ENCODE measurements around the gene ESR1.
"Not testable (repeated sequence)": the region's sequence is repeated elsewhere in the genome, so short reads cannot be mapped to it uniquely, and the experiment has no call there.

Gene ESR1

DNA sequence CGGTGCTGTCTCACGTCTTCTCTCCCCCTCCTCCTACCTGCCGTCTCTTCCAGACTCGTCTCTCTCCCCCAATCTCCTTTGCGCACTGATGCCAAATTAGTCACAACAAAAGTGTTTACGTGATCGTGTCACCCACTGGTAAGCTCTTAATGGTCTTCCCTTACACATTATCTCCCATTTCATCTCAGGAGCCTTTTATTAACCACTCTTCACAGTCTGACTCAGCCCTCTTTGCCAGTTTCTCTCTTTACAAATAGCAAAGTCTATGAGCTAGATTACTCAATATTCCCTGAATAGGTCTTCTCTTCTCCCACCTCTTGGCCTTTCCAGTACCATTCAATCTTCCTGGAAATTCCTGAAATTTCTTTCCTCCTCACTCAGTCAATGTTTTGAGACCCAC is 247.0 kb downstream of the ESR1 start:
- DNase-seq (ENCODE audit: low spot score): no peak

DNA sequence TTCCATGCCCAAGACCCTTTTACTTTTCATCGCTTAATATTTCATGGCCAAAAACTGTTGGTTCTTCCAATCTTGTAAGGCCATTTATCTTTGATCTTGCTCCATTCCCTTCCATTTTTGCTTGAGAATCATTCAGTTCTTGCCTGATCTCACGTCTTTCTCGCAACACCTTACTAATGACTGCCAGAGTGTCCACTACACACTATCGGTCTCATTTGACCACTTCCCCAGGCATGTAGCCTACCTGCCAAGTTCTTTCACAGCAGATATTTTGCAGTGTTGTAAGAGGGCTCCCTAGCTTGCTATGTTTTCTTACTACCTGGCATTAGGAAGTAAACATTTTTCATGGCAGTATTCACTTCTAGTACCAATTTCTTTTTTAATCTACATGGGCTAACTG is 248.0 kb downstream of the ESR1 start:
- no peak for DNase-seq (ENCODE audit: low spot score)

DNA sequence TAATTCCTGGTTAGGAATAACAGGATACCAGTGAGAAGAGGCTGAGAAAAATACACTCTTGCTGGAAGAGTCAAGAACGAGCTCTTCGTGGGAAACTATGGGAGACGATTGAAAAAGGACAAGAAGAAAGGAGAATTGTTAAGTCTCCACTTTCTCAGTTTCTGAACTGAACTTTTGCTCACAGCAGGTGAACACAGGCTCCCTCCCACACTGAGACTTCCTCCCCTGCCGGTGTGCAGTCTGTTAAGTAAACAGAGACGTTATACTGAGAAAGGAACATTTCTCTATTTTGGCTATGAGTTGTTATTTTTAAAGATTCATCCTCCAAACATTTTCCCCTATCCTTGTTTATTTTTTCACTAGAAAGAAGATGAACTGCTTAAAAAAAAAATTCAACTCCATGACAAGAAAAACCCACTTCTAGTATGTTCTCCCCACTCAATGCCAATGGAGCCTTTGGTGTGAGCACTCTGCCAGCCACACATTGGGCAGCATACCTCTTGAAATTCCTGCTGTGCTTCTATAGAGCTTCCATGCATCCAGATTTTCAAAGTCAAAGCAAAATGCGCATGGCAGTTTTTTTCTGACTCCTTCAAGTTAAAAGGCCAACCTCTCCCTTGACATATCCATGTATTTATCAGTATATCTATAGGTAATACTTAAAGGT is 250.5 kb downstream of the ESR1 start:
- DNase-seq (ENCODE audit: low spot score): no peak

DNA sequence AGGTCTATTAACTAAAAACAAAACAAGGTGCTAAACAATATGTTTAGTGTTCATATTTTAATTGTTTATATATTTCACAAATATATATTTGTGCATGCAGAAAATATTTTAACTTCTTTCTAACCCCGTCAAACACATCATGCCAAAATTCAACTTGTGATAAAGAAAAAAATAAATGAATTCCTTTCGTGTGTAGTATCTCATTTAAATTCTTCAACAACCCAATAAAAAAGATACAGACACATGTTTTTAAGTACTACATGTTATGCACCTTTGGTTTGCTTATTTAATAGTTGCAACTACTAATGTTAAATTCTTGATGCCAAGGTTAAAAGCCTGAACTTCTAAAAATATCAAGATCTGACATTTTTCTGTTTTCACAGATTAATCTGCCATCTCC is 252.4 kb downstream of the ESR1 start:
- DNase-seq (ENCODE audit: low spot score): no peak

DNA sequence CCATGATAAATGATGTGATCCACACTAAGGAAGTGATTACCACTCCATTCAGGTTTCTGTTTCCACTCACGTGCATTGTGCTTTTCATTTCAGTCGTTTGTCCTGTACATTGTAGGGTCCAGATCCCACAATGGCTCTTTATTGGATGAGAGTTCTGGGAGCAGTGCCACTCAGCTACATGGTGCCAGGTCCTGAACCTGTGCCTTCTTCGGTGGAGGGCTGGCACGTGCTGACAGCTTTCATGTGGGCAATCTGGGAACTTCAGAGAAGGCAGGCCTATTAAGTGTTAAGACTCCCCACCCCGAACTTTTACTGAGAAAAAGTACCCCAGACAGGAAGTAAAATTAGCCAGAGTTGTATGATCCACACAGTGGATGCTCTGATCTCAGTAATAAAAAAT is 255.0 kb downstream of the ESR1 start:
- DNase-seq (ENCODE audit: low spot score): no peak

DNA sequence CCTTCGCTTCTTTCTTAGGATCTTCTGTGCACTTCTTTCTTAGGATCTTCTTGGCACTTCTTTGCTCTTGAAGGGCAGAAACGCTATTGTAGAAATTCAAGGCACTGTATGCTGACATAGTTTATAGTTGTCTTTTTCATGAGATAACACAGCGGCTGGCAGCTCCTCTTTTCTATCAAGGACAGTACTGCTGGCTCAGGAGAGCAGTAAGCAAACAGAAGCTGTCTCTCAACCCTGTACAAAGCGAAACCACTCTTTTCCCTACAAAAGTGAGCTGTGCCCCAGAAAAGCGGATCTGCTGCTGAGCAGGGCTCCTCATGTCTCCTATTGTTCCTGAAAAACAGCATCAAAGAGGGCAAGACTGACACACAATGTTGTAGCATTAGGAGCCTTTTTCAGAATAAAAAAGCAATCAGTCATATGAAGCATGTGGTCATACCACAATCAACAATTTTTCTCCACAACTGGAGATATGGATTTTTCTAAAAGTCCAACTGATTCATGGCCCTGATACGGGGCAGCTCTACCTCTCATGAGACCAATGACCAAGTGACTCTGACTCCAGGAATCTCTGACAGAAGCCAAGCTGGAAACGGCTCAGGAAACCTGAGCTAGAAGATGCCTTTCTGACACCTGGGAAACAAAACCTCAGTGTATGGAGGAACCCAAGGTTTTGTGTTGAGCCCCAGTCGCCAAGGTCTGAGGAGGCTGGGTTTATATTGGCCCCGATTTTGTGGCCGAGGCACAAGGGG is 255.9 kb downstream of the ESR1 start:
- peak; percentile 14 for DNase-seq (ENCODE audit: low spot score)

DNA sequence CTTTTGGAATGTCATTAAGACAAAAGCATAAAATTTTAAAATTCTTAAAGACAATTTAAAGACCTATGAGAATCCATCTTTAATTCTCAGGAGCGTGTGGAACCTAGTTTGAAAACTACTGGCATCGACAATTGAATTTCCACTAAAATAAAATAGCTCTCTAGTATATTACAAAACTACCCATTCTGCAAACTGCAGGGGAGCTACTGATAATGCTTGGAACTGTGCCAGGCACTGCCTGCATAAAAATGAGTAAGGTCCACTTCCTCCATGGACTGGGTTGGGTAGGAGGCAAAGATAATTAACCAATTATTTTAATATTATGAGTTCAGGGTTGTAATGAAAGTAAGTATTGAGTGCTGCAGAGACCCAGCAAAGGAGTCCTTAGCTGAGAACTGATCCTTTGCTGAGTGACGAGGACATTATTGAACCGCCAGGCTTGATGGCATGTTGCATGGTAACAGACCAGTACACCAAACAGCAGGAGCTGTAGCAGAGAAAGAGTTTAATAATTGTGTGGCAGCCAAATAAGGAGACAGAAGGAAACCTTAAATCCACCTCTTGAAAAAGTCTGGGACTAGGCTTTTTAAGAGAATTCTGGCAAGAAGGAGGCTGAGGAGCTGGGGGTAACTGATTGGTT is 261.3 kb downstream of the ESR1 start:
- no peak for DNase-seq (ENCODE audit: low spot score)

DNA sequence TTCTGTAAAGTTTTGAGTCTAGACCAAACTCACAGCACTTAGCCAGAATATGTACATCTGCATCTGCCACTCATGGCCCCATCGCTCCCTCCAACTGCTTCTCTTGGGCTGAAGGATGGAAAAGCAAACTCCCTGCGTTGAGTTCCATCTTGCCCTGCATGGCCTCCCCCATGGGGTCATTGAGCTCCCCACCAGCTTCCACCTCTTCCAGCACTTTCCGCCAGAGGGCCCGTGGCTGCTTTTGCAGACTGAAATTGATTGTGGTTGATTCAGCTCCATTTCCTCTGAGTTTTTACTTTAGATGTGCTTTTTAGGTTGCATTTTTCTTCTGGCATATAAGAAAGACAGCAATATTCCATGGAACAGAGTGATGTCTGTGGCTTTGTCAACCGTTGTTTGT is 263.1 kb downstream of the ESR1 start:
- no peak for DNase-seq (ENCODE audit: low spot score)

DNA sequence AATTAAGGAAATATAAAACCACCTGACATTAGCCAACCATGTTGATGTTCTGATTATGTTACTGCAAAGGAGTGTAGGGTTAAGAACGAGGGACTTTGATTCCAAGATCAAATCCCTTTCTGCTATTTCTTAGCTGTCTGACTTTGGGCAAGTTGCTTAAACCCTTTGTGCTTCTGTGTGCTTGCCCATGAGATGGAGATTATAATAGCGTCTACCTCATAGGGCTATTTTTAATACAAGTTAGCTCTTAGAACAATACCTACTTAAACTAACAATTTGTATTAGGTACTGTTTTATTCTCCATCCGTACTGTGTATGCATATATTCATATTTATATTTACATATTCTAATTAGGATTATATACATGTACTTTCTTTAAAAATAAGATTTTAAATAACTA is 263.8 kb downstream of the ESR1 start:
- DNase-seq (ENCODE audit: low spot score): no peak

DNA sequence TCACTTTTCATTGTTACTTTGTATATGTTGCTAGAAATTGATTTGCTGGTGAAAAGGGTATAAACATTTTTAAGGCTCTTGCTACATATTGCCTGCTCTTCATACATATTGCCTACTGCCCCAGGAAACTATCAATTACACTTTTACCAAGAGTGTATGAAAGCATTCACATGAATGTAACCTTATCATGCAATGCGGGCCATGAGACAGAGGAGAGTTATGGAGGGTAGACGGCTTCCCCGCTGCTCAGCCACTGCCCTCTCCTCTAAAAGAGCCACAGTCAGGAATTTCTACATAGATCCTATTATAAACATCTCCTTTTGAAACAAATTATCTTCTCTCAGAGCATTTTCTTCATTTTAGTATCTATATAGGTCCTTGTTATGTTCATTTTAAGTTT is 264.4 kb downstream of the ESR1 start:
- no peak for DNase-seq (ENCODE audit: low spot score)

DNA sequence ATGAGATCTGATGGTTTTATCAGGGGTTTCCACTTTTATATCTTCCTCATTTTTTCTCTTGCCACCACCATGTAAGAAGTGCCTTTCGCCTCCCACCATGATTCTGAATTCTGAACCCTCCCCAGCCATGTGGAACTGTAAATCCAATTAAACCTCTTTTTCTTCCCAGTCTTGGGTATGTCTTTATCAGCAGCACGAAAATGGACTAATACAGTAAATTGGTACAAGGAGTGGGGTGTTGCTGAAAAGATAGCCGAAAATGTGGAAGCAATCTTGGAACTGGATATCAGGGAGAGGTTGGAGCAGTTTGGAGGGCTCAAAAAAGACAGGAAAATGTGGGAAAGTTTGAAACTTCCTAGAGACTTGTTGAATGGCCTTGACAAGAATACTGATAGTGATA is 268.8 kb downstream of the ESR1 start:
- not testable (repeated sequence) for DNase-seq (ENCODE audit: low spot score)

DNA sequence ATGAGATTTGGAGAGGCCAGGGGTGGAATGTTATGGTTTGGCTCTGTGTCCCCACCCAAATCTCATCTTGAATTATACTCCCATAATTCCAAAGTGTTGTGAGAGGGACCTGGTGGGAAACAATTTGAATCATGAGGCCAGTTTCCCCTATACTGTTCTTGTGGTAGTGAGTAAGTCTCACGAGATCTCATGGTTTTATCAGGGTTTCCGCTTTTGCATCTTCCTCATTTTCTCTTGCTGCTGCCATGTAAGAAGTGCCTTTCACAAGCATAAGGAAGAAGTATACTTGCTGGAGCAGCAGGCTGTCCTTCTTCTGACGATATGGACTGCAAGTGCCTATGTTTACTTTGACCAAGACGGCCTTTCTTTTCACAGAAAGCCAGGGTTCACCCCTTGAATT is 270.5 kb downstream of the ESR1 start:
- no peak for DNase-seq (ENCODE audit: low spot score)

DNA sequence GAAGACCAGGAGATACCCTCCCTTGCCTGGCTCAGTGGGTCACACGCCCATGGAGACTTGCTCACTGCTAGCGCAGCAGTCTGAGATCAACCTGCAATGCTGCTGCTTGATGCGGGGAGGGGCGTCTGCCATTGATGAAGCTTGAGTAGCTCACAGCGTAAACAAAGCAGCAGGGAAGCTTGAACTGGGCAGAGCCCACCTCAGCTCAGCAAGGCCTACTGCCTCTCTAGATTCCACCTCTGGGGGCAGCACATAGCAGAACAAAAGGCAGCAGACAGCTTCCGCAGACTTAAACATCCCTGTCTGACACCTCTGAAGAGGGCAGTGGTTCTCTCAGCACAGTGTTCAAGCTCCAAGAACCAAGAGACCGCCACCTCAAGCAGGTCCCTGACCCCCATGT is 271.3 kb downstream of the ESR1 start:
- DNase-seq (ENCODE audit: low spot score): no peak

DNA sequence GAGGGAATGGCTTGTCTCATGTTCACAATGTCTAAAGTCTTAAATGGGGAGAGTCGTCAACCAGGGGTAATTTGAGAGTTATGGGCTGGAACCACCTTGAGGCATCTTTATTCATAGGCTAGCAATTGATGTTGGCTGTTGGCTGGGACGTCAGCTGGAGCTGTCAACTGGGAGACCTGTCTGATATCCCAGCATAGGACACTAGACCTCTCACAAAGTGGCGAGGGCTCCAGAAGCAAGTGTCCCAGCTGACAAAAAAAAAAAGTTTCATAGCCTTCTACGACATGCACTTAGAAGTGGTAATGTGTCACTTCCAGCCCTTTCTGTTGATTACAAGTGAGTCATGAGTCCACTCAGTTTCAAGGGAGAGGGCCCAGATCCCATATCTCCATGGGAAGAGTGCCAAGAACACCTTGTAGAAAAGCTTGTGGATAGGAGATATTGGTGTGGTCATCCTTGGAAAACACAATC is 278.0 kb downstream of the ESR1 start:
- DNase-seq (ENCODE audit: low spot score): no peak

DNA sequence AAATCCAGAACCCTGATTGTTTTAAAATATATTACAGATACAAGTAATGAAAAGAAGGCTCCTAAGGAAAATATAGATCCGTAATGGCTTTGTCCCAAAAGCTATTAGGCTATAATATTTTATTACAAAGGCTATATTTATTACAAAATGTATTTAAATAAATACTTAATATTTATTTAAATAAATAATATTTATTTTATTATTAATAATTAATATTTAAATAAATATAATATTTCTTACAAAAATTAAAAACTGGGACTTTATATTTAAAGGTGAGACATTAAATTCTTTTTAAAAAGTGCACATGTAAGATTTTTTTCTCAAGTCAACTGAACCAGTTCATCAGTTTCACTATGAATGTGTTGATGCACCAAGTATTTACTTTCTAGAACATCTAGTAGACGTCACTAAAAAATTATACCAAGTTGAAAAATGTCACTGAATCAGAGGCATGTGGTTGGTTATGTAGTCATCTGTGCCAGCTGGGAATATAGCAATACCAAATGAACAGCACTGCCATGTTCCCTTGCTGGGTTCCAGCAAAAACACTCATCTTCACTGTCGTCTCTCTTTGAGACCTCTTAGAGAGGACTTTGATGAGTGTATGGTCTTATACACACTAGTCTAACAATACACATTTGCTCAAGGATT is 278.9 kb downstream of the ESR1 start:
- DNase-seq (ENCODE audit: low spot score): no peak

DNA sequence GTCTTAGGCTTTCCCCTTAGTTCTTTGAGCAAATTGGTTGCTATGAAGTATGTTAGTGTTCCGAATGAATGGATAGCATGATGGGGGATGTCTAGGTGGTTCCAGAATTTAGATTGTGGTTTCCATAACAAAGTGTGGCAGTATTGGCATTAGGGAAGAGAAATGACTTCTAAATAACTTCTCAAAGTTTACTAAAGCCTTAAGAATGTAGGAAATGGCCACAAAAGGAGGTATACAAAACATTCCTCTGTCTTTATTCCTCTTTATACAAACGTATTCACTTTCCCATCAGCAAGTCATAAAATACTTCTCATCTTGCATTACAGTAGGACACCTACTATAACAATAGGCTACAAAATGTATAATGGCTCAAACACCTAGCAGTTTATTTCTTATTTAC is 279.6 kb downstream of the ESR1 start:
- no peak for DNase-seq (ENCODE audit: low spot score)

DNA sequence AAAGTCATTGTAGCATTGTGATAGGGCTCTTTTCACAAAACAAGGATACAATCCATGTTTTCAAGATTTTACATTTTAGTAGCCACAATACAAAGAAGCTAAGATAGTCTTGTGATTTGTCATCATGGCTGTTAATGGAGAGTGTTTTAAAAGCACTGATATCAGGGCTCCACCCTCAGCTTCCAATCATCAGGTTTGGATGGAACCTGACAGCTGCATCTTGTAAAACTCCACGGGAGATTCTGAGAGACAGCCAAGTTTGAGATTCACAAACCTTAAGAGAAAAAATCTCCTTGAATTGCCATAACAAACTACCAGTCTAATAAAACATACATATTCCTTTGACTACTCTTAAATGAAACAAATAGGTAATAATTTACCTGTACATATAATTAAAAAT is 280.2 kb downstream of the ESR1 start:
- no peak for DNase-seq (ENCODE audit: low spot score)

DNA sequence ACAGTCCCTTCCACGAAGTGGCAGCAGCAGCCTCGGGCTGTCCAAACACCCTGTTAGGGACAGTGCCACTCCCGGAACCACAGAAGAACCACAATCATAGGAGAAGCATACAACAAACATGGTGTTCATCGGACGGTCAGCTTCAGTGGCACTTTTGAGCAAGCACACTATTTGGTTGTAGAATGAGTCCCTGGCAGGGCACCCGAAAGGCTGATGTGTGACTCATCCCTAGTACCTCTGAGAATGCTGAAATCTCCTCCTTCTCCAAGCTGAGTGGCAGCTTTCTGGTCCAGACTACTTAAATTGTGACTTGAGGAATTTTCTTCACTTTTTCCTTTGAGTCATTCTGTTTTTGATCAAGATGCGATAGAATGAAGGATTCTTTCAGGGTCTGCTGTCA is 282.5 kb downstream of the ESR1 start:
- DNase-seq (ENCODE audit: low spot score): peak; percentile 67

DNA sequence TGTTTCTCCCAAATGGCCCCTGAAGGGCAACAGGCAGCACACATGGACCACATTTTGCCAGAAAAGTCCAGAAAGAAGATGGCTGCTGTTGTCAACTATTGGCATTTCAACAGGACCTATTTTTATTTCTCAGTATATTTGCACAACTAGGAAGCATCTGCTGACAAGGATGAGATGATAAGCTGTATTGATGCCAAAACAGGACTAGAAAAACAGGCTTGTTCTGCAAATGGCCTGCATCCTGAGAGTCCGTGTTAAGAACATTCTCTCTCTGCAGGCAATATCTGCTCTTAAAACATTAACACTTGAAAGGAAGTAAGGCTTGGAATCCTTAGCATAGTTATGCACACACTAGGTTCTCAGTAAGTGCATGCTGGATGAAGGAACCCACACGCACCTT is 283.7 kb downstream of the ESR1 start:
- DNase-seq (ENCODE audit: low spot score): no peak

DNA sequence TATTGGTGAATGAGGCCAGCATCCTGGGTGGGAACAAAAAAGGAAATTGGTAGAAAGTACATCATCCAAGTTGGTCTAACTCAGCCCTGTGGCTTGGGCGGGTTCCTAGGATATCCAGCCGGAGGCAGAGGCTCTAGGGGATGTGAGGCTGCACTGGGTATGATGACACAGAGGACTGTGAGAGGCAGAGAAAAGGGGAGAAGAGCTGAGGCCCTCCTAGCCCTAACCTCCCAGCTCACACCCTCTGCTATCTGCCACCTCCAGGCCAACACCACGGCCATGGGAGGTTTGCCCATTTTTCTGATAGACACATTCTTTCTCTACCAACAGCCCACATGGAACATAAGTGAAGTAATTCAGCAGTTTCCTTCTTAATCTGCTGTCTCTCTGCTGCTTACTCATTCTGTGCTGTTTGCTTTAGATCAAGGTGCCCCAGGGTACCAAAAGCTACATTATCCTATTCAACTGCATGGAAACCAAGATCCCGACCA is 284.4 kb downstream of the ESR1 start:
- DNase-seq (ENCODE audit: low spot score): peak; percentile 67

DNA sequence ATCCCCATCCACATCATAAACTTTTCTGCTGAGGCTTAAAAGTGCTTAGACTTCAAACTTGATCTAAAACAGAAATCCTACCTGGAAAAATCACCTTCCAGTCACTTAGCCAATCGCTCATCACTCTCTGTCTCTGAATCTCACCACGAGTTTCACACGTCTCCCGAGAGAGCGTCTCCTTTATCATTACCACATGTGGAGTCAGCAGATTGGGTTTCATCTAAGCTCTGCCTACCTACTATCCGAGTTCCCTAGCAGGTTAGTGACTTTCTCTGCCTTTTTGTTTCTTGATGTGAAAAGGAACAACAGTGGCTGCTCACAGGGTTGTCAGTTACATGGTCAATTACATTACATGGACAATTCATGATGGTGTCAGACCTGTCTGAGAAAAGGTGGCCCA is 286.2 kb downstream of the ESR1 start:
- no peak for DNase-seq (ENCODE audit: low spot score)

DNA sequence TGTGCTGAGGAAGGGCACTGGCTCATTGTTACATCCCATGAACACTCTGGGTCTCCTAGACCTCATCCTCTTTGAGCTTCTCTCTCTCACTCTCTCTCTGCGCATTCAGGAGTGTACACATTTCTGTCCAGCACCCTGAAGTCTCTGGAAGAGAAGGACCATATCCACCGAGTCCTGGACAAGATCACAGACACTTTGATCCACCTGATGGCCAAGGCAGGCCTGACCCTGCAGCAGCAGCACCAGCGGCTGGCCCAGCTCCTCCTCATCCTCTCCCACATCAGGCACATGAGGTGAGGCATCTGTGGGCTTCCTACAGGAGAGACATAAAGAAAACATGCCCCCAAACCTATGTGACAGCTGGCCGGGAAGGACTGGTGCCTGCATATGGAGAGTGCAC is 286.8 kb downstream of the ESR1 start:
- DNase-seq (ENCODE audit: low spot score): no peak

Measured in AG20443 (cell line).